ENCODE data around the gene SULF2.

- TF ChIP-seq CTCF (conservative IDR thresholded peaks at IDR 0.05) (no peak), EZH2 (IDR thresholded peaks at IDR 0.05; ENCODE audit: low read depth) (no peak)
Measured at GRCh38 chr20:47790580-47790965, 5.3 kb upstream of the SULF2 start.

Measured in PC-9 (cell line).